ENCODE data around the gene CDKN2B. TPM values are rescaled to one million over a fixed set of nuclear protein-coding genes. Genes with fewer than 3 reads are reported as not detected.
A peak's percentile ranks its signal among the peaks of the same experiment; 100 is the strongest.

Gene CDKN2B
- total RNA-seq, 1 donor from 2014 or later = not detected

- Mint-ChIP-seq H3K4me1 (peaks cover 13% of the 10 kb centered on the region), H3K36me3 (ENCODE audit: low read depth) (peaks cover 2% of the 10 kb centered on the region), H3K27ac (ENCODE audit: unreplicated experiment) (no peak within 1 kb of the TSS), H3K27me3 (ENCODE audit: low read depth) (peaks cover 89% of the 10 kb centered on the region), H3K4me3 (peak within 1 kb of the TSS; percentile 86), H3K9me3 (no peaks in the 10 kb centered on the region)
- DNase-seq (ENCODE audit: low read depth, low spot score) = no peak
- TF ChIP-seq CTCF (conservative IDR thresholded peaks at IDR 0.05) = peak; percentile 11
Measured at GRCh38 chr9:21994556-21995005, 14.5 kb downstream of the CDKN2B start, which contains the start of gene CDKN2B-AS1. Gene CDKN2B-AS1 (plus strand): TSS chr9:21994791.

- Mint-ChIP-seq H3K27me3 (ENCODE audit: low read depth) (peaks cover 92% of the 10 kb centered on the region), H3K4me1 (peaks cover 13% of the 10 kb centered on the region), H3K27ac (ENCODE audit: unreplicated experiment) (no peak within 1 kb of the TSS), H3K4me3 (peak within 1 kb of the TSS; percentile 86), H3K36me3 (ENCODE audit: low read depth) (peaks cover 3% of the 10 kb centered on the region), H3K9me3 (no peaks in the 10 kb centered on the region)
- no peak for TF ChIP-seq CTCF (conservative IDR thresholded peaks at IDR 0.05)
- no peak for DNase-seq (ENCODE audit: low read depth, low spot score)
Measured at GRCh38 chr9:21993893-21994555, 15.1 kb downstream of the CDKN2B start, which contains the start of gene CDKN2A. Gene CDKN2A (minus strand): TSS chr9:21994392.

- Mint-ChIP-seq H3K36me3 (ENCODE audit: low read depth) (peaks cover 3% of the 10 kb centered on the region), H3K27ac (ENCODE audit: unreplicated experiment) (no peak overlapping the region), H3K4me1 (peaks cover 13% of the 10 kb centered on the region), H3K9me3 (no peaks in the 10 kb centered on the region), H3K4me3 (peak overlapping the region; percentile 67), H3K27me3 (ENCODE audit: low read depth) (peaks cover 92% of the 10 kb centered on the region)
- TF ChIP-seq CTCF (conservative IDR thresholded peaks at IDR 0.05) = no peak
- no peak for DNase-seq (ENCODE audit: low read depth, low spot score)
Measured at GRCh38 chr9:21993007-21993406, 16.1 kb downstream of the CDKN2B start.

- Mint-ChIP-seq H3K4me3 (peak overlapping the region; percentile 13), H3K27me3 (ENCODE audit: low read depth) (peaks cover 92% of the 10 kb centered on the region)
- no peak for TF ChIP-seq CTCF (conservative IDR thresholded peaks at IDR 0.05)
Measured at GRCh38 chr9:21991072-21991959, 17.8 kb downstream of the CDKN2B start.

GRCh38 chr9:21989440-21990189, 19.5 kb downstream of the CDKN2B start:
- TF ChIP-seq CTCF (conservative IDR thresholded peaks at IDR 0.05) = no peak
- Mint-ChIP-seq H3K27me3 (ENCODE audit: low read depth) (peaks cover 92% of the 10 kb centered on the region), H3K4me1 (peaks cover 10% of the 10 kb centered on the region), H3K4me3 (no peak overlapping the region), H3K9me3 (no peaks in the 10 kb centered on the region), H3K36me3 (ENCODE audit: low read depth) (peaks cover 3% of the 10 kb centered on the region), H3K27ac (ENCODE audit: unreplicated experiment) (no peak overlapping the region)
- no peak for DNase-seq (ENCODE audit: low read depth, low spot score)

More at GRCh38 chr9:21991072-21991959, 17.8 kb downstream of the CDKN2B start:
- H3K4me1 Mint-ChIP-seq = peaks cover 17% of the 10 kb centered on the region
- no peaks in the 10 kb centered on the region for H3K9me3 Mint-ChIP-seq
- no peak for DNase-seq (ENCODE audit: low read depth, low spot score)
- H3K27ac Mint-ChIP-seq (ENCODE audit: unreplicated experiment) = no peak overlapping the region
- H3K36me3 Mint-ChIP-seq (ENCODE audit: low read depth) = peaks cover 3% of the 10 kb centered on the region
